Immature natural killer cell (primary cell): ENCODE data around the gene RAPGEF3. TPM values are rescaled to one million over a fixed set of nuclear protein-coding genes. Genes with fewer than 3 reads are reported as not detected.

ENCODE experiments used
- DNase-seq, 3 donors: peaks; one replicate each; pipeline ENCODE4 v3.0.0; 2022; ENCODE audit warnings: mixed read lengths in 1 of 3
- H3K27ac Mint-ChIP-seq, 6 donors: one replicate each; pipeline ENCODE4 v1.8.0; 2020; ENCODE audit warnings: mixed read lengths in 6 of 6, mild to moderate bottlenecking in 5 of 6, inconsistent platforms in 4 of 6, moderate library complexity in 3 of 6
- H3K27me3 Mint-ChIP-seq, 3 donors: one replicate each; pipeline ENCODE4 v1.8.0; 2020 to 2021; ENCODE audit warnings: low read depth in 3 of 3, mild to moderate bottlenecking in 3 of 3, mixed read lengths in 3 of 3, moderate library complexity in 3 of 3, inconsistent platforms in 1 of 3
- H3K36me3 Mint-ChIP-seq, 3 donors: one replicate each; pipeline ENCODE4 v1.8.0; 2020; ENCODE audit warnings: mixed read lengths in 3 of 3, inconsistent platforms in 2 of 3, mild to moderate bottlenecking in 2 of 3
- H3K4me1 Mint-ChIP-seq, 2 donors: one replicate each; pipeline ENCODE4 v1.8.0; 2020; ENCODE audit warnings: inconsistent platforms in 2 of 2, mild to moderate bottlenecking in 2 of 2, mixed read lengths in 2 of 2, moderate library complexity in 1 of 2
- H3K4me3 Mint-ChIP-seq, 5 donors: one replicate each; pipeline ENCODE4 v1.8.0; 2020; ENCODE audit warnings: mild to moderate bottlenecking in 5 of 5, mixed read lengths in 5 of 5, inconsistent platforms in 3 of 5, moderate library complexity in 3 of 5
- H3K9me3 Mint-ChIP-seq, 6 donors: one replicate each; pipeline ENCODE4 v1.8.0; 2020; ENCODE audit warnings: mild to moderate bottlenecking in 6 of 6, mixed read lengths in 6 of 6, inconsistent platforms in 4 of 6, moderate library complexity in 3 of 6
- polyA plus RNA-seq, 3 donors: library from polyadenylated mRNA; unstranded; fragments of 300-500 nt; fragmentation: Illumina TruSeq; gene quantifications; one replicate each; pipeline ENCODE4 v1.2.3, GENCODE V29; 2021

Gene RAPGEF3
- polyA plus RNA-seq, 3 donors from 2014 or later, result 0.25 TPM; not detected in 2

- Mint-ChIP-seq H3K9me3 (no peaks in the 10 kb centered on the region), H3K36me3 (no peaks in the 10 kb centered on the region), H3K4me1 (peaks cover 21 to 32% of the 10 kb centered on the region in 2 donors), H3K27ac (no peak overlapping the region), H3K27me3 (peaks cover 3 to 12% (median 7%) of the 10 kb centered on the region in 3 donors), H3K4me3 (no peak overlapping the region)
- no peak for DNase-seq
Observed at GRCh38 chr12:47769234-47770085, 10.8 kb upstream of the RAPGEF3 start.

DNA sequence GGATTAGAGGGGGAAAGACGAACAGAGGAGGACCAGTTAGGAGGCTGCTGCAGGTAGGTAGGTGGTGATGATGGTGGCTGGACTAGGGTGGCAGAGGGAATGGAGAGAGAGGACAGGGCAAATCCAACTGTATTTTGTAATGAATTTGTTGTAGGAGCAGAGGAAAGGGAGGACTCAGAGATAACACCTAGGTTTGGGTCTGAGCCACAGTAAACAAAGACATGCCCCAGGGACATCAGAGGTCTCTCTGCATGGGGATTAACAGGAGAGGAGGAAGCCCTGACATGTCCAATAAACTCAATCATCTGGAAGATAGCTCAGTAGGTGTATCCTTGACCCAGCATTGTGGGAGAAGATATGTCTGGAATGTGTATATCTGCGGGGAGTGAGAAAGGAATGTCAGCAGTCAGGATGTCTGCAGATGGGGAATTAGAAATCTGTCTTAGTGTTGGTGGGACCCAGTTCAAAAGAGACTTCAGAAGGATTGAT, 9.7 kb upstream of the RAPGEF3 start:
- no peak for DNase-seq
- Mint-ChIP-seq H3K4me1 (peaks cover 13 to 23% of the 10 kb centered on the region in 2 donors), H3K27ac (no peak overlapping the region), H3K27me3 (peaks cover 3 to 10% (median 5%) of the 10 kb centered on the region in 3 donors), H3K4me3 (no peak overlapping the region), H3K9me3 (no peaks in the 10 kb centered on the region), H3K36me3 (no peaks in the 10 kb centered on the region)

DNA sequence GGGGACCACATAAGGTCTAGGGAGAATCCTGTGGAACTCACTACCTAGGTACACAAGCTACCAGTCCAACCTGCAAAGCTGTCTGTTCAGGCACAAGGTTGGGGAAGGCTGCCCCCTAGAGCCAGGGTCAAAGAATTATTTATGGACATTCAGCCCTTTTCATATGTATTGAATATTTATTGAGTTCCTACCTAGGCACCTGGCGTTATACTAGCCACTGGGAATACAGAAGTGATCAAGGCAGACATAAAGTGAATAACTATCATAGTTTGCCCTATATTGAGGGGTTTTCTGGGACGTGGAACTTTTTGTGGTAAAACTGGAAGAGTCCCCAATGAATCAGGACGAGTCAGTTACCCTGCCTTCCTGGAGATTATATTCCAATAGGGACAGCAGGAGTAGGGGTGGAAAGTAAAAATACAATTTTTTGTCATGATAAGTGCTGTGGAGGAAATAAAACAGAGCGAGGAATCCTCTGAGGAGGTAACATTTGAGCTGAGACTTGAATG, 8.6 kb upstream of the RAPGEF3 start:
- DNase-seq, result peak; percentile 53 to 68 (median 56)
- Mint-ChIP-seq H3K4me3 (no peak overlapping the region), H3K4me1 (peaks cover 9 to 17% of the 10 kb centered on the region in 2 donors), H3K27ac (no peak overlapping the region), H3K27me3 (peaks cover under 1 to 8% (median 5%) of the 10 kb centered on the region in 3 donors), H3K9me3 (no peaks in the 10 kb centered on the region), H3K36me3 (no peaks in the 10 kb centered on the region)

- Mint-ChIP-seq H3K4me3 (no peak overlapping the region), H3K27me3 (peaks cover 0 to 8% (median 5%) of the 10 kb centered on the region in 3 donors), H3K36me3 (no peaks in the 10 kb centered on the region), H3K27ac (no peak overlapping the region), H3K4me1 (peaks cover 8 to 16% of the 10 kb centered on the region in 2 donors), H3K9me3 (no peaks in the 10 kb centered on the region)
- DNase-seq, result peak in 2 of 3 donors; percentile 11 to 21
Observed at GRCh38 chr12:47766502-47767215, 8.0 kb upstream of the RAPGEF3 start.

DNA sequence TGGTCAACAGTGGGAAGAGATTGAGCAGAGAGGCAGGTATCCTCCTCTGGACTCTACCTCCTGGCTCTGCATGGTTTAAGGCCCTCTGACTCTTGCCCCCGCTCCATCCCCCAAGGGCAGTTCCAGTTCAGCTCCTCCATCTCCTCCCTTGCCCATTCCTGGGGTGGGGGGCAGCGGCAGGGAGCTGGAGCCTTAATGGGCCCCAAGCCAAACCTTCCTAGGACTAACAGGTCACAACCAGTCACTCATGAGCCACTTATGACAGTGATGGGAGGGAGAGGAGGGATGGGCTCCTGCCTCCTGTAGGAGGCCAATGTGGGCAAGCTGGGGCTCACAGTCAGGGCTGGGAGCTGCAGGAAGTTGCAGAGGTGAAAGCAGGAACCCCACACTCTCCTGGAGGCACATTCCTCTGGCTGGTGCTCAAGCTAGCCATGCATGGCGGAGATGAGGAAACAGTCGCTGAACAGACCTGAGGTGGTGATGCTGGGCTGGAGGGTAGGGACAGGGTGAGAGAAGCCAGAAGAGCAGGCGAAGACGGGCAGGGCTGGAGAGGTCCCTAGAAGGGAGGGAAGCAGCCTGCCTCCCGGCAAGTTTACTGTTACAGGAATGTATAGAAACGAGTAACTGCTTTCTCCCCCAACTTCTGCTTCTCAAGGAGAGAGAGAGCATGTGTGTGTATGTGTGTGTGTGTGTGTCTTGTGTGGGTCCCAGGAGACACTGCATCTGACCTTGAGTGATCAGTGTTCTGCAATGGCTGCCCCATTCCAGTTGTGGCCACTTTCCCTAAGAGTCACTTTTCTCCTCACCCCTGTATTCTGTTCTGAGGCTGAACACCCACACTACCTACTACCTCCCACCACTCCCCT, 5.0 kb upstream of the RAPGEF3 start:
- H3K9me3 Mint-ChIP-seq, result no peaks in the 10 kb centered on the region
- H3K4me3 Mint-ChIP-seq, result no peak overlapping the region
- H3K36me3 Mint-ChIP-seq, result no peaks in the 10 kb centered on the region
- no peak for DNase-seq
- peaks cover 10 to 16% of the 10 kb centered on the region in 2 donors for H3K4me1 Mint-ChIP-seq
- peak overlapping the region in 1 of 6 donors; percentile 27 for H3K27ac Mint-ChIP-seq
- peaks cover 3 to 8% (median 5%) of the 10 kb centered on the region in 3 donors for H3K27me3 Mint-ChIP-seq

DNA sequence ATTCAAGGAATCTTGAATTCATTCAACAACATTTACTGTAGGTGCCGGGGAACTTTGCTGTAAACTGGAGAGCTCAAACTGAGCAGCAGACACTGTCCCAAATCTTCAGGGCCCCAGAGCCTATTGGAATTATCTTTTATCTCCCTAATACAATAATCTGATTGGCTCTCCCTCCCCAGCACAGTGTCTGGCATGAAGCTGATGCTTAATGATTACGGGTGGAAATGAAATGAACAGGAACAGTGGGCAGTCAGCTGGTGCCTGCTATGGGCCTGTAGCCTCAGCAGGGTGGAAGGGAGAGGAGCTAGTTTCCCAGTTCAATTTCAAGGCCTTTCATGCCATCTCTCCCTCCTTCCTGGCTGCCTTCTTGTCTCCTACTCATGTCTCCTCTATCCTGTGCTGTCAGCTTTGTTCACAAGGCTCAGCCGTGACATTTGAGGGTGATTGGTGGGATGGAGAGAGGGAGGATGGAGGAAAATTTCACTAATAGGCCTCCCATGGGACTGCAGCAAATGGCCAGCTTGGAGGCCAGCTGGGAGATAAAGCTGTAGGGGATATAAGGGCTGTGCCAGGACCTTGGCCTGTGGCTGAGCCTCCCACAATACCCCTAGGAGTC, 4.3 kb upstream of the RAPGEF3 start:
- no peak for DNase-seq
- Mint-ChIP-seq H3K27ac (no peak overlapping the region), H3K27me3 (peaks cover 3 to 8% (median 5%) of the 10 kb centered on the region in 3 donors), H3K4me3 (no peak overlapping the region), H3K36me3 (no peaks in the 10 kb centered on the region), H3K4me1 (peaks cover 12 to 16% of the 10 kb centered on the region in 2 donors), H3K9me3 (no peaks in the 10 kb centered on the region)

- Mint-ChIP-seq H3K27me3 (peaks cover 2 to 3% (median 3%) of the 10 kb centered on the region in 3 donors), H3K27ac (no peak overlapping the region), H3K36me3 (no peaks in the 10 kb centered on the region), H3K9me3 (no peaks in the 10 kb centered on the region), H3K4me1 (peaks cover 0 to 7% of the 10 kb centered on the region in 2 donors), H3K4me3 (peak overlapping the region in 4 of 5 donors; percentile 38 to 68 (median 55))
- no peak for DNase-seq
Observed at GRCh38 chr12:47758584-47758833, 171 bp downstream of the RAPGEF3 start.

DNA sequence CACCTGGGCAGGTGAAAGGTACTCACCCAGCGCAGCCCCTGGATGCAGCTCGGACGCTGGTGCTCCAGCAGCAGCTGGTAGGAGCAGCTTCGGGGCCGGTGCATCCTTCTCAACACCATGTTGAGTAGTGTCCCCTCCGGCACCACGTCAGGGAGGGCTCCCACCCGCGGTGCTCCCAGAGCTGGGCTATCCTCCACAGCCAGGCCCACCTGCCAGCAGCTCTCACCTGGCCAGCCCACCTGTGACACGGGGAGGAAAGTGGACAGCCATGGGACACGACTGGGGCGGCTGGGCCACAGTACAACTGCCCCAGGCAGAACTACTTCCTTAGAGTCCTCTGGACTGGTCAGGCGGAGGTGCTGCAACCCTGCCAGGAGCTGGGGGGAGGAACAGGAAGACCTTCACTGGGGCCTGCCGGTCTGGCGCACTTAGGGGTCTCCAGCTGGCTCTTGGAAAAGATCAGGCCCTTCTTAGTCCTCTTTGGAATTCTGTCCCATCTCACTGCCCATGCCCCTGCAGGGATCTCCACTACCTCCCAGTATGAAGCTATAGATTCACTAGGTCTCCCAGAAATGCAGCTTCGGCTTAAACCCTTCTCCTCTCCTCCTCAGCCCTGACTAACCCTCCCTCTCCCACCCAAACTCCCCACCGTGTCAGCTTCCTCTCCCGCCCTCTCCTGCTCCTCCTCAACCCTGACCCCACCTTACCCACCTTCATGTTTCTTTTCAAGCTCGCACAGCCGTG, 668 bp downstream of the RAPGEF3 start:
- H3K4me3 Mint-ChIP-seq, result peak overlapping the region in 4 of 5 donors; percentile 38 to 68 (median 50)
- no peaks in the 10 kb centered on the region for H3K36me3 Mint-ChIP-seq
- H3K27me3 Mint-ChIP-seq, result peaks cover 2 to 3% (median 3%) of the 10 kb centered on the region in 3 donors
- H3K4me1 Mint-ChIP-seq, result peaks cover 0 to 7% of the 10 kb centered on the region in 2 donors
- H3K27ac Mint-ChIP-seq, result peak overlapping the region in 1 of 6 donors; percentile 37
- no peak for DNase-seq
- no peaks in the 10 kb centered on the region for H3K9me3 Mint-ChIP-seq

DNA sequence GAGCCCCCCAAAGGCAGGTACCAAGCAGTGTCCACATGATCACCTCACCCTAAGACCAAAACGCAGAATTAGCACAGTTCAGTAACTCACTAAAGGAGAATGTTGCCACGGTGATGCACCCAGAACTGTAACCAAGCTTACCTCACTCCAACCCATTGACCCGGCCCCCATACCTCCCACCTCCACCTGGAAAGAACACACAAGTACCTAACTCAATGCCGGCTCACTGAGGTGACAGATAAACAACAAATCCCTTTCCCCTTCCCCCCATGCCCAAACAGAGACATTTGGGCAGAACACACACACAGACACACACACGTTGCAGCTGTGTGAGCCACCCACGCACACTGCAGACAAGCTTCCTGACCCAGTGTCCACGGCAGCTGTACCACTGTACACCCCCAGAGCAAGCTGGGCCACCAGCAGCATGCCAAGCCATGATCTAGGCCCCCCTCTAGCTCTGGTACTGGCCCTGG, 1.3 kb downstream of the RAPGEF3 start:
- Mint-ChIP-seq H3K4me1 (peaks cover 0 to 7% of the 10 kb centered on the region in 2 donors), H3K36me3 (no peaks in the 10 kb centered on the region), H3K4me3 (peak overlapping the region in 4 of 5 donors; percentile 12 to 33 (median 20)), H3K27me3 (peaks cover 2 to 3% (median 3%) of the 10 kb centered on the region in 3 donors), H3K9me3 (no peaks in the 10 kb centered on the region), H3K27ac (peak overlapping the region in 2 of 6 donors; percentile 32 to 37)
- DNase-seq, result no peak

- DNase-seq, result no peak
- no peaks in the 10 kb centered on the region for H3K9me3 Mint-ChIP-seq
- H3K4me3 Mint-ChIP-seq, result no peak overlapping the region
- H3K4me1 Mint-ChIP-seq, result peaks cover 0 to 7% of the 10 kb centered on the region in 2 donors
- no peaks in the 10 kb centered on the region for H3K36me3 Mint-ChIP-seq
- H3K27ac Mint-ChIP-seq, result peak overlapping the region in 1 of 6 donors; percentile 70
- H3K27me3 Mint-ChIP-seq, result peaks cover 0 to 3% (median 2%) of the 10 kb centered on the region in 3 donors
Observed at GRCh38 chr12:47755655-47756562, 2.8 kb downstream of the RAPGEF3 start.

GRCh38 chr12:47754881-47755280, 3.8 kb downstream of the RAPGEF3 start:
- Mint-ChIP-seq H3K27ac (peak overlapping the region in 1 of 6 donors; percentile 23), H3K4me1 (peaks cover 0 to 7% of the 10 kb centered on the region in 2 donors), H3K27me3 (peaks cover 0 to 3% (median 2%) of the 10 kb centered on the region in 3 donors), H3K4me3 (no peak overlapping the region), H3K36me3 (no peaks in the 10 kb centered on the region), H3K9me3 (no peaks in the 10 kb centered on the region)
- peak in 1 of 3 donors; percentile 13 for DNase-seq
